HG02571 (cell line): ENCODE data around the gene ABCC2.

ENCODE experiments used
- ATAC-seq: cut with Tn5 transposase; IDR thresholded peaks from one replicate; pipeline ENCODE4 v1.9.1; 2021; ENCODE audit warnings: mild to moderate bottlenecking, moderate library complexity; ENCODE audit not compliant: unreplicated experiment

The ABCC2 gene

DNA sequence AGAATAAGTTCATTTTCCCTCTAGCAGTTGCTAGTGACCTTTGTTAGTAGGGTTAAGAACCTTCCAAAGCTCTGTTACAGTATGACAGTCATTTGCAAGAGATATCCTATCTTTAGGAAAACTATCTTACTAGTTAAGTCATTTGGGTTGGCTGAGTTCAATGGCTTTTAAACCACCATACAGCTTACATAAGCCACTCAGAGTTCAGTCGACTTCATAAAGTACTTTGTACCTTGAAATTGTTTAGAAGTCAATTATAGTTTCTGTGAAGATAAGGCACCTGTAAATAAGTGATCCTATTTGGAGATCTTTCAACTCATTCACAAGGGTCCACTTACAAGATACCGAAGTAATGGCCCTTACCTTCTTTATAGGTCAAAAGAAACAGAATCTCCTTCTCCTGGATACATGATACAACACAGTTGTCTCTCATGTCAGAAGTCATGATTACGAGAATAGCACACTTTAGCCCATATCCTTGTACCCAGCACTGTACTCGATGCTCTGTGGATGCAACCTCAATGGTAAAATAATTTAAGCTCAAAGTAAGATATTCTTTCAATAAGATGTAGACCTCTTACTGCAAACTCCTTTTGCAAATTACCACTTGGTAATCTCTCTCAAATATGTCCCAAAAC, 11.9 kb upstream of the ABCC2 start:
- ATAC-seq = no peak

GRCh38 chr10:99775850-99776249, 6.6 kb upstream of the ABCC2 start:
- ATAC-seq = no peak

DNA sequence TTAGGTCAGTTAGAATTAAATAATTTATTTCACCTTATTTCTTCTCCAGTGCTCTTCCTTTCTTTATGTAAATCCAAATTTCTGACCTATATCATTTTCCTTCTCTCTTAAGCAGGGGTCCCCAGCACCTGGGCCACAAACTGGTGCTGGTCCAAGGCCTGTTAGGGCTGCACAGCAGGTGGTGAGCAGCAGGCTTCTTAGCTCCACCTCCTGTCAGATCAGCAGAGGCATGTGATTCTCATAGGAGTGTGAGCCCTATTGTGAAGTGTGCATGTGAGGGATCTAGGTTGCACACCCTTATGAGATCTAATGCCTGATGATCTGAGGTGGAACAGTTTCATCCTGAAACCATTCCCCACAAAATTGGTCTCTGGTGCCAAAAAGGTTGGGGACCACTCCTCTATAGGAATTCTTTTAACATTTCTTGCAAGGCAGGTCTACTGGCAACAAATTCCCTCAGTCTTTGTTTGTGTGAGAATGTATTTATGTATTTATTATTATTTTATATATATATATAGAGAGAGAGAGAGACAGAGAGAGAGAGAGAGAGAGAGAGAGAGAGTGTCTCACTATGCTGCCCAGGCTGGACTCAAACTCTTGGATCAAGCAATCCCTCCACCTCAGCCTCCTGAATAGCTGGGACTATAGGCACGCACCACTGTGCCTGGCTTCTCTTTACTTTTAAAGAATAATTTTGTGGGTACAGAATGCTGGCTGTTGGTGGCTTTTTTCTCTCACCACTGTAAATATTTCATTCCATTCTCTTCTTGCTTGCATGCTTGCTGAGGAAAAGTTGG, 4.3 kb upstream of the ABCC2 start:
- ATAC-seq = no peak

DNA sequence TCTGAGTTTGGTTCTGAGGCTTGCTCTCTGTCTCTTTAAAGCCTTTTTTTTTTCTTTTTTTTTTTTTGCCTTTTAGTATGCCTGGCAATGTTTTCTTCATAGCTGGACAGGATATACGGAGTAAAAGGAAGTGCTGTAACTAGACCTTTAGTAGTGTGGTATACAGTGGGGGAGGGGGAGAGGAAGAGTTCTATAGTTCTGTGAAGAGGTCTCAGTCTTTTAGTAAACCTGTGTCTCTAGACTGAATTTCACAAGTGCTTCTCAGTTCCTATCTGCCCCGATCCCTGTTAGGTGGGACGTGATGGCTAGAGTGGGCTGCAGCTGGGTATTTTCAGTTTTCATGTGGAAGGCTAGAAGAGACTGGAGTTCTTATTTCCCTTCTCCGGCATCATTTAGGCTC, 3.1 kb upstream of the ABCC2 start:
- no peak for ATAC-seq

GRCh38 chr10:99781734-99782429, 558 bp upstream of the ABCC2 start:
- ATAC-seq = no peak

GRCh38 chr10:99784016-99784726, 1.7 kb downstream of the ABCC2 start:
- no peak for ATAC-seq

- ATAC-seq = no peak
Observed at GRCh38 chr10:99784727-99785441, 2.4 kb downstream of the ABCC2 start.

- ATAC-seq = no peak
Observed at GRCh38 chr10:99785646-99786045, 3.2 kb downstream of the ABCC2 start.

DNA sequence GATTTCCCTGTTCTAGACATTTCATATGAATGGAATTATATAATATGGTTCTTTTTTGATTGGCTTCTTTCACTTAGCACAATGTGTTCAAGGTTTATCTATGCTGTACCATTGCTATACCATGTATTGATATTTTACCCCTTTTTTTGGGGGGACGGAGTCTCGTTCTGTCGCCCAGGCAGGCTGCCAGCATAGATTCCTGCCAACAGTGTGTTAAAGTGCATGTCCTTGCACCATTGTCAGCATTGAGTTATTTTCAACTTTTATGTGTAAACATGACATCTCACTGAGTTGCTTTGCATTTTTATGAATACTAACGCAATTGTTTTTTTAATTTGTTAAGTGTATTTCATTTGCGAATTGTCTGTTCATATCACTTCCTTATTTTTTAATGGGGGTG, 4.9 kb downstream of the ABCC2 start:
- no peak for ATAC-seq

DNA sequence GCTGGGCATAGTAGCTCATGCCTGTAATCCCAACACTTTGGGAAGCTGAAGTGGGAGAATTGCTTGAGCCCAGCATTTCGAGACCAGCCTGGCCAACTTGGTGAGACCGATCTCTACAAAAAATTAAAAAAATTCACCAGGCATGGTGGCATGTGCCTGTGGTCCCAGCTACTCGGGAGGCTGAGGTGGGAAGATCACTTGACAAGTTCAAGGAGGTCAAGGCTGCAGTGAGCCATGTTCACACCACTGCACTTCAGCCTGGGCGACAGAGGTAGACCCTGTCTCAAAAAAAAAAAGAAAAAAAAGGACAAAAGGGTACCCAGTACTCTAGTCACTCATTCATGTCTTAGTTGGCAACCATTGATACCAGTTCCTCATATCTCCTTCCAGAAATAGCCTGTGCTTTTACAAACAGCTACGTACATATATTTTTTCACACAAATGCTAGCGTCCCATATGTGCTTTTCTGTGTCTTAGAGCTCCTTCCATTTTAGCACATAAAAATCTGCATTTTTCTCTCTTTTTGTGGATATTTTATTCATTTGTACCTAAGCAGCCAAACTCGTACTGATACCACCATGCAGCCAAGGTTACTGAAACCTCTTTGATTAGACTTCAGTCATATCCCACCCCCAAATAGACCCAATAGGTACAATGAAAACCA, 5.5 kb downstream of the ABCC2 start:
- no peak for ATAC-seq

GRCh38 chr10:99788598-99789256, 6.3 kb downstream of the ABCC2 start:
- no peak for ATAC-seq

DNA sequence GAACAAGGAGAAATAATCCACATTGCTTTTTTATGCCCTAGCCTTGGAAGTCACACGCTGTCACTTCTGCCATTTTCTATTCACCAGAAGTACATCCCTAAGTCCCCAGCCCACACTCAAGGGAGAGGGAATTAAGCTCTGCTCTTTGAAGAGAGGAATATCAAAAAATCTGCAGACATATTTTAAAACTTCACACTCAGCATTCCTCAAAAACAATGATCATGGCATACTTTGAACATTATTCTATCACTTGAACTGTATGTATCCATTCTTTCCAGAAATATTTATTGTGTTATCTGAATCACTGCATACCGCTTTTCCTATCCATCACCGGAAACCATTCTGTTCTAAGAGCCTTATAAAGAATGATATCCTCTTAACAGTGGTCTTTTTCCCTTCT, 9.4 kb downstream of the ABCC2 start:
- no peak for ATAC-seq

DNA sequence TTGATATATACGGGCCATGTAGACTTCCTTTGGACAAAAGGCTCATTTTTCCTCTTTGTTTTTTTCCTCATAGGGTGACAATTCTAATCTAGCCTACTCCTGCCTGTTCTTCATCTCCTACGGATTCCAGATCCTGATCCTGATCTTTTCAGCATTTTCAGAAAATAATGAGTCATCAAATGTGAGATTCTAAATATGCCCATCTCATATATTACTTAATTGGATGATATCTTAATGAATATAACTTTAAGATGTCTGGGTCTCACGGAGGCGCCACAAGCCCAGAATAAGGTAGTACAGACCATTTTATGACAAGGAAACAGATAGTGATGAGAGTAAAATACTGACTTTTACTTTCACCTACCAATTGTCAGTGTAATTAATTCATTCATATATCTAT, 11.4 kb downstream of the ABCC2 start:
- no peak for ATAC-seq

DNA sequence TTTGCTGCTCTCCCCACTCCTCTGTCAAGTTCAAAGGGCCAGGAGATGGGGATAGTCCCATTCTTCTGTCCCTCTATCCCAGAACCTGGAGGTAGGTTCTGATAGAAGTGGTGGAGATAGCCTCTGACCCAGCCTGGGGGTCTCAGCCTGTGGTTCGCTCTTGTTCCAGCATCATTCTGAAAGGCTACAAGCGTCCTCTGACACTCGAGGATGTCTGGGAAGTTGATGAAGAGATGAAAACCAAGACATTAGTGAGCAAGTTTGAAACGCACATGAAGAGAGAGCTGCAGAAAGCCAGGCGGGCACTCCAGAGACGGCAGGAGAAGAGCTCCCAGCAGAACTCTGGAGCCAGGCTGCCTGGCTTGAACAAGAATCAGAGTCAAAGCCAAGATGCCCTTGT, 14.5 kb downstream of the ABCC2 start:
- no peak for ATAC-seq

DNA sequence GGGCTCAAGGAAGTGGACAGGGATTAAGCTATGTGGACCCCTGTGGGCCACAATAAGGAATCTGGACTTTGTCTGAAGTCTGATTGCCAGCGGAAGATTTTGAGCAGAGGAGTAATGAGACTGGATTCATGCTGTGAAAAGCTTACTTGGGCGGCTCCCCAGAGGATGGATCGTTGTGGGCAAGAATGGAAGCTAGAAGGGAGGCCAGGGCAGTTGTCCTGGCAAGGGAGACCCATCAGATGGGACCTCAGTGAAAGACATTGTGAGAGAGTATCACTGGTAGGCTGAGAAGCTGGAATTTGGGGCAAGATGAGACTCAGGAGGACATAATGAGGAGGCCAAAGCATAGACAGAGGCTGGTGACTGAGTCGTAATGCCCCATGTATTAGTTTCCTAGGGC, 15.6 kb downstream of the ABCC2 start:
- no peak for ATAC-seq

DNA sequence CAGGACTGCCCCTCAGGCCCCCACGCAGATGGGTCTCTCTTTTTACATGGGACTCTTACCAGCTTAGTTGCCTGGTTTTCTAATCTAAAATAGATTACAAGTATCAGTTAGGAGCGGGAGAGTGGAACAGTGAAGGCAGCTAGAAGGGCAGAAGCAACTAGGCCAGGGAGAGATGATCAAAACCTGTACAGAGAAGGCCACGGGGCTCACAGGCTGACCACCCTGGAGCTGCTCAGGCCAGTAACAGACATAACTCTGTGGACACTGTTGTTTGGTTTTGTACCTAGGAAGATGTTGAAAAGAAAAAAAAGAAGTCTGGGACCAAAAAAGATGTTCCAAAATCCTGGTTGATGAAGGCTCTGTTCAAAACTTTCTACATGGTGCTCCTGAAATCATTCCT, 16.5 kb downstream of the ABCC2 start:
- no peak for ATAC-seq

- ATAC-seq = no peak
Observed at GRCh38 chr10:99799613-99800012, 17.2 kb downstream of the ABCC2 start.

DNA sequence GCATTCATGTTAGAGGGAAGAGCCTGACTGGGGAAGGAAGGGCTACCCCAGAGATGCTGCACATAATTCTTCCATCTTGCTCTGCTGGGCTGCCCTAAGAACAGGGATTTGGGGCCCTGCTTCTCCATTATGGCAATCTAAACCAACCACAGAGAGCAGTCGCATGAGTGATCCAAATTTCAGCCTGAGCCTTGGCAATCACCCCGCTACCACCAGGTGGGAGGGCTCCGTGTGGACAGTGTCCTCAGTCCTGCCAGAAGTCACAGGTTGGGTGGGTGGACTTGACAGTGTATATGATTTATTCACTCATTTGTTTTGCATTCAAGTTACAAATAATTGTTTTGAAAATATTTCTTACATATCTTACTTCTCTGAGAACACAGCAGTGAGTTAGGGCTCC, 22.0 kb downstream of the ABCC2 start:
- ATAC-seq = no peak

DNA sequence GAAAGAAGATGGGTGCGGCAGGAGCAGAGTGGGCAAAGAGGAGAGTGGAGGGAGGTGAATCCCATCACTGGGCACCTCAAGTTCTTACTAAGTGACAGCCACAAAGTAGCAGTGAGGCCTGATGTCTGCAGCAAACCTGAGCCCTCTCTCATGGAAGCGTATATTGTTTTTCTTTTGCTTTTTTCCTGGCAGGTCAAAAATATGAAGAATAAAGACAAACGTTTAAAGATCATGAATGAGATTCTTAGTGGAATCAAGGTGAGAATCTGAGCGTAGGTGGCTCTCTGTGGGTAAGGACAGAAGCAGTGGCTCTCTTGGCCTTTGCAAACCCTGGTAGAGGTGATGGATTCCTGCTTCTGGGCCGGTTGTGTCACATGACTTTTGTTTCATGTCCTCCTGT, 22.8 kb downstream of the ABCC2 start:
- ATAC-seq = no peak

- no peak for ATAC-seq
Observed at GRCh38 chr10:99806091-99806490, 23.7 kb downstream of the ABCC2 start.
